ENCODE measurements around the gene TMEM176A.

- TF ChIP-seq POLR2A (IDR thresholded peaks at IDR 0.05; ENCODE audit: low read depth, low read length) (no peak), POLR2AphosphoS5 (IDR thresholded peaks at IDR 0.05; ENCODE audit: low read depth, low read length) (no peak)
Observed at GRCh38 chr7:150820148-150820547, 19.6 kb downstream of the TMEM176A start.

Data from GM12892 (cell line).